Ovary (tissue), 3 donors: ENCODE results near the gene NPAS2.

Experiments used
- EP300 ChIP-seq: sonication (generic); formaldehyde crosslinking; IDR thresholded peaks from one replicate; pipeline ENCODE4 v1.6.1; 2017; ENCODE audit warnings: antibody characterized with exemption
- POLR2A ChIP-seq: fragments of 450-650 bp; IDR thresholded peaks from one replicate; pipeline ENCODE4 v1.6.1; 2017; ENCODE audit warnings: antibody characterized with exemption, mild to moderate bottlenecking, moderate library complexity
- TF ChIP-seq, protein P1 (sequence below), 3 donors: fragments of 450-650 bp in 2 of 3; fragments of 200-600 bp in 1 of 3; IDR thresholded peaks; one replicate each; pipeline versions ENCODE4 v1.5.1 to v1.8.0; 2016 to 2022; ENCODE audit warnings: antibody characterized with exemption in 3 of 3, mild to moderate bottlenecking in 1 of 3
- donor health status: DM: no; HTN: no; CAD: no.

DNA sequence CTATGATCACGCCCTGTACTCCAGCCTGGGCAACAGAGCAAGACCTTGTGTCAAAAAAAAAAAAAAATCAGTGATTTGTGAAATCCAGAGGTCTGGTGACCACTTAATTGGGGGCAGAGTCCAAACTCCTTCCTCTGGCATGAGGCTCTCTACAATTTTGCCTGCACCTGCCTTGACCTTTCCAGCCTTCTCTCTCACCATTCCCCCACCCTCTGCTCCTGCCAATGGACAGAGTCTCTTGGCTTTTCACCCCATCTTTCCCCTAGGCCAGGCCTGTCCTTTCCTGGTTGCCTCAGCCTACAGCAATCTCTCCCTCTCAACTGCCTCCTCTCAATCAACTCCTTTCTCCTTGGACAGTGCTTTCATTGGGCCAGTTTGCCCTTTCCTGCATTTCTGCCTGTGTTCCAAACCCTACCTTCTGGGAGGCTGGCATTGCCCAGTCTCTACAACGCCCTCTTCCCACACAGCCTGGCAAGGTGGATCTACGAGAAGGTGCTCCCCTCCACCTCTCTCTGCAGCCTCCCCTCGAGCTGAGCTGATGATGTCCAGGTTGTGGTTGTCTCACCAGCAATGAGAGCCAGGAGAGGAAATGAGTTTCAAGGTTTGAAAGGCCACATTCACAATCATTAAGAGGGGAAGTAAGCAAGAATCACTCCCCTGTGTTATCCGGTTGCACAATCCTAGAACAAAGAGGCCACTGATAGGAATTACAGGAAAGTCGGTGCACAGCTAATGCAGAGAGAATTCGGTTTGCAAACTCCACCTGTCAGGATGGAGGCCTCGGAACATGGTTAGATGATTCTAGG, 39.5 kb upstream of the NPAS2 start:
- TF ChIP-seq, protein P1, sequence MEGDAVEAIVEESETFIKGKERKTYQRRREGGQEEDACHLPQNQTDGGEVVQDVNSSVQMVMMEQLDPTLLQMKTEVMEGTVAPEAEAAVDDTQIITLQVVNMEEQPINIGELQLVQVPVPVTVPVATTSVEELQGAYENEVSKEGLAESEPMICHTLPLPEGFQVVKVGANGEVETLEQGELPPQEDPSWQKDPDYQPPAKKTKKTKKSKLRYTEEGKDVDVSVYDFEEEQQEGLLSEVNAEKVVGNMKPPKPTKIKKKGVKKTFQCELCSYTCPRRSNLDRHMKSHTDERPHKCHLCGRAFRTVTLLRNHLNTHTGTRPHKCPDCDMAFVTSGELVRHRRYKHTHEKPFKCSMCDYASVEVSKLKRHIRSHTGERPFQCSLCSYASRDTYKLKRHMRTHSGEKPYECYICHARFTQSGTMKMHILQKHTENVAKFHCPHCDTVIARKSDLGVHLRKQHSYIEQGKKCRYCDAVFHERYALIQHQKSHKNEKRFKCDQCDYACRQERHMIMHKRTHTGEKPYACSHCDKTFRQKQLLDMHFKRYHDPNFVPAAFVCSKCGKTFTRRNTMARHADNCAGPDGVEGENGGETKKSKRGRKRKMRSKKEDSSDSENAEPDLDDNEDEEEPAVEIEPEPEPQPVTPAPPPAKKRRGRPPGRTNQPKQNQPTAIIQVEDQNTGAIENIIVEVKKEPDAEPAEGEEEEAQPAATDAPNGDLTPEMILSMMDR (IDR thresholded peaks at IDR 0.05), result no peak
- TF ChIP-seq EP300 (no peak), POLR2A (no peak)
